HG02610 (cell line): ENCODE data around the gene ADA.

Experiments used
- ATAC-seq: cut with Tn5 transposase; IDR thresholded peaks from one replicate; pipeline ENCODE4 v1.9.1; 2021; ENCODE audit warnings: mild to moderate bottlenecking, moderate library complexity; ENCODE audit not compliant: unreplicated experiment

Gene ADA

GRCh38 chr20:44583157-44583556, 68.3 kb downstream of the ADA start:
- ATAC-seq: no peak

- ATAC-seq: no peak
These were observed 69.0 kb downstream of the ADA start, which contains the start of gene PKIG for GRCh38 chr20:44582311-44583025. Gene PKIG, plus strand, starts transcription at chr20:44582579. Its CDS starts 31,978 bp downstream, at chr20:44614557.

- ATAC-seq: no peak
These were observed 70.0 kb downstream of the ADA start for GRCh38 chr20:44581515-44581914.

GRCh38 chr20:44580581-44581268, 70.8 kb downstream of the ADA start:
- ATAC-seq: no peak

- ATAC-seq: no peak
These were observed 72.0 kb downstream of the ADA start for GRCh38 chr20:44579313-44580081.

- no peak for ATAC-seq
These were observed 75.2 kb downstream of the ADA start for GRCh38 chr20:44576297-44576696.

- no peak for ATAC-seq
These were observed 77.1 kb downstream of the ADA start for GRCh38 chr20:44574372-44574771.

GRCh38 chr20:44573501-44573869, 78.0 kb downstream of the ADA start:
- ATAC-seq: no peak

GRCh38 chr20:44572551-44573500, 78.7 kb downstream of the ADA start:
- no peak for ATAC-seq

GRCh38 chr20:44571362-44571988, 80.0 kb downstream of the ADA start:
- ATAC-seq: no peak

GRCh38 chr20:44570367-44570766, 81.1 kb downstream of the ADA start:
- ATAC-seq: no peak
